AG09309 (cell line): ENCODE data around the gene KRTAP10-9.
"Not testable (repeated sequence)": the region's sequence is repeated elsewhere in the genome, so short reads cannot be mapped to it uniquely, and the experiment has no call there.

Experiments used
- DNase-seq: peaks from one replicate; pipeline ENCODE4 v3.0.0-alpha.2; 2010; ENCODE audit warnings: low read depth
- H3K4me3 ChIP-seq: 2 replicates; pipeline ENCODE4 v1.5.1; 2011; ENCODE audit warnings: mild to moderate bottlenecking, low read depth, low read length, moderate library complexity; ENCODE audit not compliant: control insufficient read depth
- CTCF ChIP-seq: IDR thresholded peaks from 2 replicates; pipeline ENCODE4 v1.5.1; 2011; ENCODE audit warnings: mild to moderate bottlenecking, low read depth, low read length, inconsistent platforms; ENCODE audit not compliant: insufficient read depth, control insufficient read depth; ENCODE audit errors: missing control alignments

KRTAP10-9 gene

GRCh38 chr21:44596068-44596725 lies 30.7 kb upstream of the KRTAP10-9 start:
- no peak for TF ChIP-seq CTCF
- H3K4me3 ChIP-seq, result no peak overlapping the region
- no peak for DNase-seq

- no peak for DNase-seq
- H3K4me3 ChIP-seq, result no peak overlapping the region
- no peak for TF ChIP-seq CTCF
Measured at GRCh38 chr21:44598061-44598460, 28.8 kb upstream of the KRTAP10-9 start.

GRCh38 chr21:44599264-44600029 lies 27.4 kb upstream of the KRTAP10-9 start:
- H3K4me3 ChIP-seq, result no peak overlapping the region
- no peak for TF ChIP-seq CTCF
- no peak for DNase-seq

GRCh38 chr21:44600118-44600978 lies 26.5 kb upstream of the KRTAP10-9 start, which contains the start of gene KRTAP10-7:
Gene KRTAP10-7, plus strand, starts transcription at chr21:44600597. Its CDS starts 25 bp downstream, at chr21:44600622.
- not testable (repeated sequence) for H3K4me3 ChIP-seq, DNase-seq

- H3K4me3 ChIP-seq, DNase-seq: not testable (repeated sequence)
Measured at GRCh38 chr21:44601091-44601490, 25.8 kb upstream of the KRTAP10-9 start.

- TF ChIP-seq CTCF, result no peak
- no peak overlapping the region for H3K4me3 ChIP-seq
- no peak for DNase-seq
Measured at GRCh38 chr21:44601596-44602462, 25.1 kb upstream of the KRTAP10-9 start.

GRCh38 chr21:44602463-44602850 lies 24.4 kb upstream of the KRTAP10-9 start:
- no peak for TF ChIP-seq CTCF
- H3K4me3 ChIP-seq, result no peak overlapping the region
- no peak for DNase-seq
